A673 (cell line): Measurements from ENCODE around the gene EFHD2. TPM values are rescaled to one million over a fixed set of nuclear protein-coding genes. Genes with fewer than 3 reads are reported as not detected.

Experiments used
- BruUV-seq: library from RNA; stranded (reverse); fragments of 400-500 nt; replicated peaks from 2 replicates; lab custom pipeline; 2021; lab: Mats Ljungman, UMichigan
- CTCF ChIA-PET: fragments of 300-600 bp; sonication (Branson Sonifier 250); formaldehyde crosslinking; loops from one replicate; lab custom pipeline; 2022; ENCODE audit warnings: antibody characterized with exemption; lab: Charles Lee
- POLR2A ChIA-PET: fragments of 300-600 bp; sonication (Branson Sonifier 250); formaldehyde crosslinking; loops from one replicate; lab custom pipeline; 2022; ENCODE audit warnings: antibody characterized with exemption; ENCODE audit not compliant: low non-redundant PET; lab: Charles Lee
- DNase-seq: peaks from one replicate; pipeline ENCODE4 v3.0.0-alpha.2; 2015; ENCODE audit warnings: low spot score
- H3K27ac ChIP-seq: fragments of 200-600 bp; sonication (generic); 2 replicates; pipeline ENCODE4 v1.5.1; 2016; ENCODE audit warnings: mixed run types, low read depth, mild to moderate bottlenecking, mixed read lengths, antibody characterized with exemption, low read length; ENCODE audit not compliant: poor library complexity, severe bottlenecking
- H3K27me3 ChIP-seq: fragments of 200-600 bp; sonication (generic); replicated peaks from 2 replicates; pipeline ENCODE4 v1.6.1; 2017; ENCODE audit warnings: mixed run types, low read depth, mild to moderate bottlenecking, mixed read lengths, antibody characterized with exemption, low read length; ENCODE audit not compliant: insufficient read depth, poor library complexity
- H3K36me3 ChIP-seq: fragments of 200-600 bp; sonication (generic); 2 replicates; pipeline ENCODE4 v1.6.1; 2016; ENCODE audit warnings: mixed run types, mild to moderate bottlenecking, mixed read lengths, antibody characterized with exemption, low read length; ENCODE audit not compliant: insufficient read depth, poor library complexity, severe bottlenecking
- H3K4me1 ChIP-seq: fragments of 200-600 bp; sonication (generic); 2 replicates; pipeline ENCODE4 v1.6.1; 2017; ENCODE audit warnings: mixed run types, mild to moderate bottlenecking, mixed read lengths, antibody characterized with exemption, low read length; ENCODE audit not compliant: insufficient read depth, poor library complexity, severe bottlenecking
- H3K4me3 ChIP-seq: fragments of 200-600 bp; sonication (generic); 2 replicates; pipeline ENCODE4 v1.5.1; 2016; ENCODE audit warnings: low read depth, mixed run types, mild to moderate bottlenecking, mixed read lengths, low read length; ENCODE audit not compliant: poor library complexity, severe bottlenecking
- H3K9me3 ChIP-seq: fragments of 200-600 bp; sonication (generic); 2 replicates; pipeline ENCODE4 v1.6.1; 2016; ENCODE audit warnings: mixed run types, low read depth, mild to moderate bottlenecking, mixed read lengths, antibody characterized with exemption, low read length; ENCODE audit not compliant: poor library complexity, severe bottlenecking
- CTCF ChIP-seq: fragments of 300-800, 200-600 bp; sonication (generic); conservative IDR thresholded peaks from 2 replicates; pipeline ENCODE4 v1.5.1; 2017; ENCODE audit warnings: low read depth, mild to moderate bottlenecking, antibody characterized with exemption, low read length, moderate library complexity, mixed read lengths
- EZH2 ChIP-seq: fragments of 200-600 bp; sonication (generic); IDR thresholded peaks from 2 replicates; pipeline ENCODE4 v1.6.1; 2017; ENCODE audit warnings: borderline replicate concordance, low read depth, mild to moderate bottlenecking, mixed read lengths, antibody characterized with exemption, low read length; ENCODE audit not compliant: poor library complexity, severe bottlenecking
- intact Hi-C: fragments of 100-400 bp; cut with micrococcal nuclease; formaldehyde crosslinking; loops from one replicate; pipeline ENCODE4 v1.10.0; 2022; ENCODE audit not compliant: unreplicated experiment
- total RNA-seq: library from RNA; stranded (reverse); gene quantifications from 2 replicates; pipeline ENCODE4 v1.2.3, GENCODE V29; 2021

The EFHD2 gene
- total RNA-seq, 1 experiment from 2014 or later = 32.5 TPM

- no peak overlapping the region for H3K27ac ChIP-seq
- H3K27me3 ChIP-seq = no peaks in the 10 kb centered on the region
- TF ChIP-seq CTCF (no peak), EZH2 (no peak)
- intact Hi-C loops = no loop called here
- no peak overlapping the region for H3K4me3 ChIP-seq
- H3K9me3 ChIP-seq = no peaks in the 10 kb centered on the region
- no peak for DNase-seq
- no peaks in the 10 kb centered on the region for H3K36me3 ChIP-seq
- POLR2A ChIA-PET = no interaction called here
- CTCF ChIA-PET = interaction anchor here (0.6 to 3.1 kb wide), 2 partner anchors 105 to 276 kb away, joined by 3 to 29 read pairs; no protein-coding TSS in a partner anchor
- no peaks in the 10 kb centered on the region for H3K4me1 ChIP-seq
- BruUV-seq = no TSS peak
These were observed 19.2 kb downstream of the EFHD2 start for GRCh38 chr1:15428815-15429435.

- ChIA-PET POLR2A (no interaction called here), CTCF (interaction anchor here (3.1 kb wide), 1 partner anchor 106 kb away, joined by 29 read pairs; no protein-coding TSS in a partner anchor)
- intact Hi-C loops = loop anchor here (5.0 kb wide), 1 partner anchor 302 kb away; no protein-coding TSS in a partner anchor
- no peaks in the 10 kb centered on the region for H3K4me1 ChIP-seq
- H3K9me3 ChIP-seq = no peaks in the 10 kb centered on the region
- DNase-seq = no peak
- H3K27me3 ChIP-seq = no peaks in the 10 kb centered on the region
- H3K27ac ChIP-seq = no peak overlapping the region
- no peak for TF ChIP-seq CTCF
- TF ChIP-seq EZH2 = no peak
- H3K4me3 ChIP-seq = no peak overlapping the region
- BruUV-seq = TSS peak; percentile 23
- H3K36me3 ChIP-seq = no peaks in the 10 kb centered on the region
These were observed 20.0 kb downstream of the EFHD2 start for GRCh38 chr1:15429701-15430149.

GRCh38 chr1:15430787-15431570 is 21.3 kb downstream of the EFHD2 start:
- peak; percentile 60 for DNase-seq
- Histone ChIP-seq H3K4me3 (no peak overlapping the region), H3K36me3 (no peaks in the 10 kb centered on the region), H3K9me3 (no peaks in the 10 kb centered on the region), H3K27me3 (no peaks in the 10 kb centered on the region), H3K27ac (no peak overlapping the region), H3K4me1 (no peaks in the 10 kb centered on the region)
- TF ChIP-seq CTCF = peak; percentile 95
- TF ChIP-seq EZH2 = no peak
- intact Hi-C loops = loop anchor here (1.0 to 5.0 kb wide), 2 partner anchors 108 to 304 kb away; no protein-coding TSS in a partner anchor
- CTCF ChIA-PET = interaction anchor here (1.1 to 3.1 kb wide), 3 partner anchors 10 to 302 kb away, joined by 4 to 29 read pairs (median 6); no protein-coding TSS in a partner anchor
- no TSS peak for BruUV-seq
- POLR2A ChIA-PET = no interaction called here
